Subcutaneous adipose tissue (tissue), 4 donors: ENCODE measurements around the gene DNAH5. TPM values are rescaled to one million over a fixed set of nuclear protein-coding genes. Genes with fewer than 3 reads are reported as not detected.

Experiments
- total RNA-seq, 4 donors: library from RNA; depleted of rRNA; stranded (reverse); fragments of >200 nt; gene quantifications; one replicate each; pipeline ENCODE4 v1.1.0, GENCODE V29; 2016
- TF ChIP-seq, protein P1 (sequence below): fragments of 450-650 bp; IDR thresholded peaks from one replicate; pipeline ENCODE4 v1.5.1; 2016; ENCODE audit warnings: low read depth, mild to moderate bottlenecking, control low read depth, antibody characterized with exemption, moderate library complexity

Gene DNAH5
- total RNA-seq, 4 donors from 2014 or later = under 0.01 to 1.1 (median 0.19) TPM

DNA sequence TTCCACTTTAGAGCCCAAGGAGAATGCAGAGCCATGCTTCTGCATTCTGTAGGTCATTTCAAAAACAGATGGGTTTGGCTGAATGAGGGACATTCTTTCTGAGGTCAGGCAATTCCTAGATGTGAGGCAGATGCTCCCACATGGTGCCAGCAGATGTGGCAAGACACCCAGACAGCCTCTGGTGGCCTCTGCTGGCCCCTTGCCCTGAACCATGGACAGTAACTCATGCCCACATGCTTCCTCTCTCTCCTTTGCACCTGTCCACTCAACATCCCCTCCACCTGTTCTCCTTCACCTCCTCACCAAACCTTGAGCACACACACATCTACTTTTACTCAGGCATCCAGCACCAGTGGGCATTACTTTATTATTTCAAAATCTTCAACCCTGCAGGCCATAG is 252.3 kb downstream of the DNAH5 start:
- TF ChIP-seq, protein P1, sequence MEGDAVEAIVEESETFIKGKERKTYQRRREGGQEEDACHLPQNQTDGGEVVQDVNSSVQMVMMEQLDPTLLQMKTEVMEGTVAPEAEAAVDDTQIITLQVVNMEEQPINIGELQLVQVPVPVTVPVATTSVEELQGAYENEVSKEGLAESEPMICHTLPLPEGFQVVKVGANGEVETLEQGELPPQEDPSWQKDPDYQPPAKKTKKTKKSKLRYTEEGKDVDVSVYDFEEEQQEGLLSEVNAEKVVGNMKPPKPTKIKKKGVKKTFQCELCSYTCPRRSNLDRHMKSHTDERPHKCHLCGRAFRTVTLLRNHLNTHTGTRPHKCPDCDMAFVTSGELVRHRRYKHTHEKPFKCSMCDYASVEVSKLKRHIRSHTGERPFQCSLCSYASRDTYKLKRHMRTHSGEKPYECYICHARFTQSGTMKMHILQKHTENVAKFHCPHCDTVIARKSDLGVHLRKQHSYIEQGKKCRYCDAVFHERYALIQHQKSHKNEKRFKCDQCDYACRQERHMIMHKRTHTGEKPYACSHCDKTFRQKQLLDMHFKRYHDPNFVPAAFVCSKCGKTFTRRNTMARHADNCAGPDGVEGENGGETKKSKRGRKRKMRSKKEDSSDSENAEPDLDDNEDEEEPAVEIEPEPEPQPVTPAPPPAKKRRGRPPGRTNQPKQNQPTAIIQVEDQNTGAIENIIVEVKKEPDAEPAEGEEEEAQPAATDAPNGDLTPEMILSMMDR = no peak

DNA sequence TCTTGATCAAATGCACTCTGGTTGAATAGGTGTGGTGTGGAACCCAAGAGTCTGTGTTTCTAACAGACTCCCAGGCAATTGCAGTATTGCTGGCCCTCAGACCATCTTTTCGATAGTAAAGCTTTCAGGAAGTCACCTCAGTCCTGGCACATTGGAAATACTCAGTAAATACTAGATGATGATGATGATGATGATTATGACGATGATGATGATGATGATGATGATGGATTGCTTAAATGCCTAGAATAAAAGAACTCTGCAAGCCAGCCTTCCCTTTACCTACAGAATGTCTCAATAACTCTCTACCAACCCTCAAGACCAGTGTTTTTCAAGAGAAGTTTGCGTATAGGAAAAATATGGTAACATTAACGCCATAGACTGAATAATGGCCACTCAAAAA is 268.0 kb downstream of the DNAH5 start:
- TF ChIP-seq, protein P1 = no peak

DNA sequence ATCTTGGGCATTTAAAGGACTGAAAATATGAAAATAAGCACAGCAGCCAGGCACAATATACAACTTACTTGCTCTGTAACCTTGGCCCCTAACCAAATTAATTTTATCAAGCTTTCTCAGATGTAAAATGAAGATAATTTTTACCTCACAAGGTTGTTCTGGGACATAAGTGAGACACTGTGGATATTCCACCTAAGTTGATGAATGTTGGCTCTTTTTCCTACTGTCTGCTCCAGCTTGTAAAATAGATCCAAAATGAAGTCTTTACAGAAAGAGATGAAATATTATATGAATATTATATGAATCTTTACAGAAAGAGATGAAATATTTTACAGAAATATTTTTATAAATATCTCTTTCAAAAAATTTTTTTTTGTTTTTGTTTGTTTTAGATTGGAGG is 270.1 kb downstream of the DNAH5 start:
- TF ChIP-seq, protein P1 = no peak

DNA sequence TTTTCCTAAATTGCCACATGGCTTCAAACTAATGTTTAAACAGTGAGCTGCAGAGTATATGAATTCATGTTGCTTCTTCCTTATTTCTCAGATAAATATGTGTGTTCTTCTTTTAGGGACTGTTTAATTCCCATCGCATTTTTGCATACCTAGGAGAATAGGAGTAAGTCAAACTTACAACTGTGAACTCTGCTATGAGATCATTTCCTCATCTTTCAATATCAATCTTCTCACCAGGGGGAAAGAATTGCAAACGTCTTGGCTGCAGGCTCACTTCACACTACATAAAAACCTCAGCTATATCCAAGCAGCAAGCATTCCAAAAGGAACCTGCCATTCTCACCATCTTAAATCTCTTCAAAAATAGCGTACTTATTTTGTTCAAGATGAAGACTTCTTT is 271.0 kb downstream of the DNAH5 start:
- TF ChIP-seq, protein P1 = no peak

DNA sequence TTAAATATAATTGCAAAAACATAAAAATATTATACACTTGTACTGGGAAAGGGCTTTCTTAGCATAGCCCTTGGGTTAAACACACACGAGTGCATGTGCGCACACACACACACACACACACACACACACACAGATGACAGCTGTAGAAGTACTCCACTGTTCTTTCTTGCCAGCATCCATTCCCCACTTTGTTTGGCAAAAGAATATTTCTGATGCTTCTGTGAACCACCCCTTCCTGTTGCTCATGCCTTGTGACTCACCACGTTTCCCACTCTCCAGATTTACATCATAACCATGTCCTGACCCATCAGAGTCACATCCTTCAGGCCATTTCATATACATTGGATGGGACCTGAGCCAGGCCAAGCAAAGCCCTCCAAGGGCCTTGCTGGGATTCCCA is 280.1 kb downstream of the DNAH5 start:
- TF ChIP-seq, protein P1 = no peak

DNA sequence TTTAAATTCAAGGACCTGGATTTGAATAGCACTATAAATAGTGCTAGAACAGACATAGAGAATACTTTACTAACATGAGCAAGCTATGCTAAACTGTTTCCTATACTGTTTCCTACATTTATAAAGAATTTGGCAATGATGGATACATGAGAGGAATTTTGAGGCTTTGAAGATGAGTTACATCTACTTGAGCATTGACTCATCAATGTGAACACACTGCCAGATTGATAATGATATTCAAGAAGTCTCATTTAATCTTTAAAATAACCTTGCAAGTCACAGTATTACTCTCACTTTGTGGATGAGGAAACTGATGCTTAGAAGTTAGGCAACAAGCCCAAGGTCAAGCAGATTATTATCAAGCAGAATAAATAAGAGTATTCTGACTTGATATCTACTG is 281.9 kb downstream of the DNAH5 start:
- TF ChIP-seq, protein P1 = no peak

GRCh38 chr5:13661272-13661671 is 283.2 kb downstream of the DNAH5 start:
- TF ChIP-seq, protein P1 = no peak
